H9 (cell line): Measurements from ENCODE around the gene TM7SF3. TPM values are rescaled to one million over a fixed set of nuclear protein-coding genes. Genes with fewer than 3 reads are reported as not detected.

Experiments used
- DNase-seq: peaks from one replicate; pipeline ENCODE4 v3.0.0-alpha.2; 2017
- H2AFZ ChIP-seq: one replicate; pipeline ENCODE4 v1.6.1; 2013; ENCODE audit warnings: mild to moderate bottlenecking, low read length, control low read depth, moderate library complexity
- H2AK5ac ChIP-seq: 2 replicates; pipeline ENCODE4 v1.6.1; 2013; ENCODE audit warnings: low read length, control low read depth, mixed read lengths; ENCODE audit not compliant: insufficient read length
- H2BK120ac ChIP-seq: one replicate; pipeline ENCODE4 v1.6.1; 2013; ENCODE audit warnings: low read depth, mild to moderate bottlenecking, low read length, control low read depth, inconsistent platforms; ENCODE audit not compliant: poor library complexity, severe bottlenecking
- H2BK12ac ChIP-seq: 2 replicates; pipeline ENCODE4 v1.6.1; 2013; ENCODE audit warnings: low read length, control low read depth, mixed read lengths, low read depth; ENCODE audit not compliant: insufficient read length
- H2BK15ac ChIP-seq: 2 replicates; pipeline ENCODE4 v1.6.1; 2013; ENCODE audit warnings: low read depth, low read length, control low read depth
- H2BK20ac ChIP-seq: one replicate; pipeline ENCODE4 v1.6.1; 2013; ENCODE audit warnings: low read depth, mild to moderate bottlenecking, low read length, control low read depth, inconsistent platforms; ENCODE audit not compliant: poor library complexity, severe bottlenecking
- H2BK5ac ChIP-seq: 2 replicates; pipeline ENCODE4 v1.6.1; 2013; ENCODE audit warnings: low read length, control low read depth, mixed read lengths; ENCODE audit not compliant: insufficient read length
- H3K14ac ChIP-seq: 2 replicates; pipeline ENCODE4 v1.6.1; 2013; ENCODE audit warnings: low read length, control low read depth; ENCODE audit not compliant: insufficient read depth
- H3K18ac ChIP-seq: 2 replicates; pipeline ENCODE4 v1.6.1; 2013; ENCODE audit warnings: low read depth, mild to moderate bottlenecking, mixed read lengths, low read length, control low read depth; ENCODE audit not compliant: insufficient read length
- H3K23ac ChIP-seq: 2 replicates; pipeline ENCODE4 v1.6.1; 2013; ENCODE audit warnings: low read length, control low read depth, mixed read lengths, low read depth; ENCODE audit not compliant: insufficient read length
- H3K23me2 ChIP-seq: 2 replicates; pipeline ENCODE4 v1.6.1; 2013; ENCODE audit warnings: low read depth, mild to moderate bottlenecking, mixed read lengths, low read length, control low read depth; ENCODE audit not compliant: insufficient read length, poor library complexity, severe bottlenecking
- H3K27ac ChIP-seq: 2 replicates; pipeline ENCODE4 v1.5.1; 2013; ENCODE audit warnings: low read length, control low read depth, mixed read lengths, low read depth; ENCODE audit not compliant: insufficient read length
- H3K27me3 ChIP-seq: 2 replicates; pipeline ENCODE4 v1.6.1; 2013; ENCODE audit warnings: low read length, control low read depth, inconsistent platforms; ENCODE audit not compliant: insufficient read depth
- H3K4ac ChIP-seq: 2 replicates; pipeline ENCODE4 v1.6.1; 2013; ENCODE audit warnings: low read depth, mild to moderate bottlenecking, control low read depth, inconsistent platforms, low read length, moderate library complexity
- H3K4me1 ChIP-seq: 2 replicates; pipeline ENCODE4 v1.6.1; 2013; ENCODE audit warnings: low read length, control low read depth, inconsistent platforms; ENCODE audit not compliant: insufficient read depth
- H3K4me2 ChIP-seq: 2 replicates; pipeline ENCODE4 v1.6.1; 2013; ENCODE audit warnings: low read length, control low read depth, mixed read lengths; ENCODE audit not compliant: insufficient read length, insufficient read depth
- H3K56ac ChIP-seq: 2 replicates; pipeline ENCODE4 v1.6.1; 2013; ENCODE audit warnings: low read depth, mild to moderate bottlenecking, mixed read lengths, low read length, control low read depth; ENCODE audit not compliant: insufficient read length
- H3K79me1 ChIP-seq: 2 replicates; pipeline ENCODE4 v1.6.1; 2013; ENCODE audit warnings: low read depth, mild to moderate bottlenecking, moderate library complexity, low read length, control low read depth, inconsistent platforms; ENCODE audit not compliant: insufficient read depth, poor library complexity, severe bottlenecking
- H3K79me2 ChIP-seq: 2 replicates; pipeline ENCODE4 v1.6.1; 2013; ENCODE audit warnings: low read length, control low read depth, inconsistent platforms; ENCODE audit not compliant: insufficient read depth
- H3K9ac ChIP-seq: 2 replicates; pipeline ENCODE4 v1.6.1; 2013; ENCODE audit warnings: low read length, control low read depth, mixed read lengths; ENCODE audit not compliant: insufficient read length; ENCODE audit errors: extremely low read depth
- H3K9me3 ChIP-seq: one replicate; pipeline ENCODE4 v1.6.1; 2013; ENCODE audit warnings: low read depth, low read length, inconsistent platforms; ENCODE audit not compliant: control insufficient read depth
- H3T11ph ChIP-seq: one replicate; pipeline ENCODE4 v1.6.1; 2013; ENCODE audit warnings: mild to moderate bottlenecking, low read length, control low read depth, inconsistent platforms
- H4K20me1 ChIP-seq: one replicate; pipeline ENCODE4 v1.6.1; 2013; ENCODE audit not compliant: control insufficient read depth, insufficient read length, insufficient read depth
- H4K5ac ChIP-seq: 2 replicates; pipeline ENCODE4 v1.6.1; 2013; ENCODE audit warnings: low read depth, mild to moderate bottlenecking, mixed read lengths, low read length, control low read depth; ENCODE audit not compliant: insufficient read length
- H4K8ac ChIP-seq: replicated peaks from 2 replicates; pipeline ENCODE4 v1.6.1; 2013; ENCODE audit warnings: low read length, control low read depth, mixed read lengths, low read depth; ENCODE audit not compliant: insufficient read length
- H4K91ac ChIP-seq: 2 replicates; pipeline ENCODE4 v1.6.1; 2013; ENCODE audit warnings: low read depth, mild to moderate bottlenecking, moderate library complexity, mixed read lengths, low read length, control low read depth; ENCODE audit not compliant: insufficient read length
- H3K27ac Mint-ChIP-seq, 3 experiments: 2 replicates in 2 of 3; 3 replicates in 1 of 3; pipeline ENCODE4 v1.8.0; 2020 to 2021; ENCODE audit warnings: mixed read lengths in 3 of 3, mild to moderate bottlenecking in 1 of 3, moderate library complexity in 1 of 3
- H3K27me3 Mint-ChIP-seq: 2 replicates; pipeline ENCODE4 v1.8.0; 2021; ENCODE audit warnings: low read depth, mild to moderate bottlenecking, moderate library complexity, mixed read lengths
- H3K36me3 Mint-ChIP-seq, 3 experiments: 2 replicates in 2 of 3; 3 replicates in 1 of 3; pipeline ENCODE4 v1.8.0; 2020 to 2021; ENCODE audit warnings: low read depth in 3 of 3, mixed read lengths in 3 of 3; ENCODE audit not compliant: insufficient read depth in 1 of 3
- H3K4me1 Mint-ChIP-seq, 2 experiments: 2 replicates each; pipeline ENCODE4 v1.8.0; 2020; ENCODE audit warnings: mixed read lengths in 2 of 2
- H3K4me3 Mint-ChIP-seq, 2 experiments: 2 replicates in 1 of 2; 3 replicates in 1 of 2; pipeline ENCODE4 v1.8.0; 2020 to 2021; ENCODE audit warnings: mild to moderate bottlenecking in 2 of 2, mixed read lengths in 2 of 2, moderate library complexity in 1 of 2
- H3K9me3 Mint-ChIP-seq, 2 experiments: 2 replicates in 1 of 2; 3 replicates in 1 of 2; pipeline ENCODE4 v1.8.0; 2020; ENCODE audit warnings: mild to moderate bottlenecking in 2 of 2, mixed read lengths in 2 of 2, moderate library complexity in 1 of 2
- CTCF ChIP-seq: fragments of 200-600 bp; sonication (generic); conservative IDR thresholded peaks from 3 replicates; pipeline ENCODE4 v1.8.0; 2021; ENCODE audit warnings: antibody characterized with exemption, mild to moderate bottlenecking
- WGBS: extraction: QIAGEN DNeasy Blood & Tissue Kit; methylation state at CpG from one replicate; pipeline ENCODE4 v1.1.7; 2013; ENCODE audit warnings: missing lambda C conversion rate, low lambda C conversion rate, mixed read lengths; ENCODE audit not compliant: insufficient read length; ENCODE audit errors: extremely low coverage; 5-methylcytosine and 5-hydroxymethylcytosine counted together
- total RNA-seq: library from RNA; stranded (reverse); gene quantifications from 2 replicates; pipeline ENCODE4 v1.2.1, GENCODE V29; 2021

TM7SF3 gene
- total RNA-seq, 1 experiment from 2014 or later: 74.9 TPM

- H3K36me3 Mint-ChIP-seq: peaks cover 6 to 51% (median 34%) of the 10 kb centered on the region in 3 experiments; a peak in 6 of 7 replicates
Observed at GRCh38 chr12:26997003-26997402, 17.2 kb downstream of the TM7SF3 start.

More at GRCh38 chr12:26997003-26997402, 17.2 kb downstream of the TM7SF3 start:
- no peak overlapping the region for H3K18ac ChIP-seq
- H2BK120ac ChIP-seq: no peak overlapping the region
- no peak overlapping the region for H2BK15ac ChIP-seq
- H3K9ac ChIP-seq: no peak overlapping the region
- H4K5ac ChIP-seq: no peak overlapping the region
- no peak overlapping the region for H3K27ac Mint-ChIP-seq
- H3K79me1 ChIP-seq: peaks cover 7% of the 10 kb centered on the region
- H2AFZ ChIP-seq: no peak overlapping the region
- DNase-seq: no peak
- no peak overlapping the region for H2BK20ac ChIP-seq
- no peak overlapping the region for H3K4me2 ChIP-seq
- H3K4me1 Mint-ChIP-seq: no peaks in the 10 kb centered on the region
- no peak overlapping the region for H3T11ph ChIP-seq
- H3K14ac ChIP-seq: no peak overlapping the region
- no peak overlapping the region for H3K23ac ChIP-seq
- WGBS: no CpG with 5 or more reads among the region's 2 CpGs
- no peaks in the 10 kb centered on the region for H3K4me1 ChIP-seq
- no peak overlapping the region for H3K4me3 Mint-ChIP-seq
- no peak overlapping the region for H2AK5ac ChIP-seq
- H3K27me3 Mint-ChIP-seq: no peaks in the 10 kb centered on the region
- no peak overlapping the region for H3K56ac ChIP-seq
- H2BK5ac ChIP-seq: no peak overlapping the region
- H3K79me2 ChIP-seq: no peaks in the 10 kb centered on the region
- no peaks in the 10 kb centered on the region for H3K23me2 ChIP-seq
- no peak overlapping the region for H4K91ac ChIP-seq
- no peak overlapping the region for H3K27ac ChIP-seq
- no peaks in the 10 kb centered on the region for H3K9me3 ChIP-seq
- no peaks in the 10 kb centered on the region for H3K9me3 Mint-ChIP-seq
- H4K8ac ChIP-seq: no peak overlapping the region
- TF ChIP-seq CTCF: no peak
- no peaks in the 10 kb centered on the region for H4K20me1 ChIP-seq
- no peak overlapping the region for H2BK12ac ChIP-seq
- no peak overlapping the region for H3K4ac ChIP-seq
- no peaks in the 10 kb centered on the region for H3K27me3 ChIP-seq
